ENCODE measurements around the gene TMC5. TPM values are rescaled to one million over a fixed set of nuclear protein-coding genes. Genes with fewer than 3 reads are reported as not detected.

TMC5 gene
- total RNA-seq, 1 donor from 2014 or later, result 0.33 TPM

GRCh38 chr16:19486051-19486450 lies 68.4 kb downstream of the TMC5 start:
- TF ChIP-seq, protein P1, sequence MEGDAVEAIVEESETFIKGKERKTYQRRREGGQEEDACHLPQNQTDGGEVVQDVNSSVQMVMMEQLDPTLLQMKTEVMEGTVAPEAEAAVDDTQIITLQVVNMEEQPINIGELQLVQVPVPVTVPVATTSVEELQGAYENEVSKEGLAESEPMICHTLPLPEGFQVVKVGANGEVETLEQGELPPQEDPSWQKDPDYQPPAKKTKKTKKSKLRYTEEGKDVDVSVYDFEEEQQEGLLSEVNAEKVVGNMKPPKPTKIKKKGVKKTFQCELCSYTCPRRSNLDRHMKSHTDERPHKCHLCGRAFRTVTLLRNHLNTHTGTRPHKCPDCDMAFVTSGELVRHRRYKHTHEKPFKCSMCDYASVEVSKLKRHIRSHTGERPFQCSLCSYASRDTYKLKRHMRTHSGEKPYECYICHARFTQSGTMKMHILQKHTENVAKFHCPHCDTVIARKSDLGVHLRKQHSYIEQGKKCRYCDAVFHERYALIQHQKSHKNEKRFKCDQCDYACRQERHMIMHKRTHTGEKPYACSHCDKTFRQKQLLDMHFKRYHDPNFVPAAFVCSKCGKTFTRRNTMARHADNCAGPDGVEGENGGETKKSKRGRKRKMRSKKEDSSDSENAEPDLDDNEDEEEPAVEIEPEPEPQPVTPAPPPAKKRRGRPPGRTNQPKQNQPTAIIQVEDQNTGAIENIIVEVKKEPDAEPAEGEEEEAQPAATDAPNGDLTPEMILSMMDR (IDR thresholded peaks at IDR 0.05; ENCODE audit: insufficient read depth, low read length, poor library complexity, severe bottlenecking), result no peak
- peaks cover 2% of the 10 kb centered on the region for H3K27me3 ChIP-seq (ENCODE audit: control insufficient read depth, insufficient read depth, low read length)
- no peaks in the 10 kb centered on the region for H3K36me3 ChIP-seq (ENCODE audit: control insufficient read depth, insufficient read depth, low read length)
- DNase-seq (ENCODE audit: low read depth), result no peak
- H3K4me3 ChIP-seq (ENCODE audit: low read depth, low read length), result no peak overlapping the region

- DNase-seq (ENCODE audit: low read depth), result no peak
- no peaks in the 10 kb centered on the region for H3K36me3 ChIP-seq (ENCODE audit: control insufficient read depth, insufficient read depth, low read length)
- TF ChIP-seq, protein P1 (IDR thresholded peaks at IDR 0.05; ENCODE audit: insufficient read depth, low read length, poor library complexity, severe bottlenecking), result no peak
- peaks cover 2% of the 10 kb centered on the region for H3K27me3 ChIP-seq (ENCODE audit: control insufficient read depth, insufficient read depth, low read length)
- H3K4me3 ChIP-seq (ENCODE audit: low read depth, low read length), result no peak overlapping the region
These were observed 69.2 kb downstream of the TMC5 start for GRCh38 chr16:19486750-19487325.

GRCh38 chr16:19488213-19488640 lies 70.5 kb downstream of the TMC5 start:
- TF ChIP-seq, protein P1 (IDR thresholded peaks at IDR 0.05; ENCODE audit: insufficient read depth, low read length, poor library complexity, severe bottlenecking), result no peak
- Histone ChIP-seq H3K36me3 (ENCODE audit: control insufficient read depth, insufficient read depth, low read length) (no peaks in the 10 kb centered on the region), H3K4me3 (ENCODE audit: low read depth, low read length) (no peak overlapping the region), H3K27me3 (ENCODE audit: control insufficient read depth, insufficient read depth, low read length) (peaks cover 2% of the 10 kb centered on the region)
- DNase-seq (ENCODE audit: low read depth), result no peak

- H3K4me3 ChIP-seq (ENCODE audit: low read depth, low read length), result no peak overlapping the region
These were observed 72.9 kb downstream of the TMC5 start for GRCh38 chr16:19490619-19491018.

DNA sequence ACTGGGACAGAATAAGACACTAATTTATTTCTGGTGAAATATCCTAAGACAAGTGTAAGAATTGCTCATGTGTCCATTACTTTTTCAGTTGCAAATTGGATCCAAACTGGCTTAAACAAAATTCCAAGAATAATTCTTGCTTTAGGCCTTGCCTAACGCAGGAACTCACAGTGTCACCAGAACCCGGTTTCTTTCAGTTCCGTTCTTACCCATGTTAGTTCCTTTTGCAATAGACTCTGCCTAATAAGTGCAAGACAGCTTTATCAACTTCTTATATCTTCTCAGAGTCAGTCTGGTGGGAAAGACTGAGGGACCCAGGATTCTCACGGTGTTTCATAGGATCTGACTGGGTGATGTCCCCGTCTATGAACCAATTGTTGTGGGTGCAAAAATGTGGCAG lies 79.5 kb downstream of the TMC5 start:
- no peaks in the 10 kb centered on the region for H3K36me3 ChIP-seq (ENCODE audit: control insufficient read depth, insufficient read depth, low read length)
- no peak overlapping the region for H3K4me3 ChIP-seq (ENCODE audit: low read depth, low read length)
- H3K27me3 ChIP-seq (ENCODE audit: control insufficient read depth, insufficient read depth, low read length), result no peaks in the 10 kb centered on the region
- TF ChIP-seq, protein P1 (IDR thresholded peaks at IDR 0.05; ENCODE audit: insufficient read depth, low read length, poor library complexity, severe bottlenecking), result no peak
- no peak for DNase-seq (ENCODE audit: low read depth)

More at GRCh38 chr16:19490619-19491018, 72.9 kb downstream of the TMC5 start:
- TF ChIP-seq, protein P1 (IDR thresholded peaks at IDR 0.05; ENCODE audit: insufficient read depth, low read length, poor library complexity, severe bottlenecking), result no peak
- DNase-seq (ENCODE audit: low read depth), result no peak
- no peaks in the 10 kb centered on the region for H3K36me3 ChIP-seq (ENCODE audit: control insufficient read depth, insufficient read depth, low read length)
- peaks cover 2% of the 10 kb centered on the region for H3K27me3 ChIP-seq (ENCODE audit: control insufficient read depth, insufficient read depth, low read length)

DNA sequence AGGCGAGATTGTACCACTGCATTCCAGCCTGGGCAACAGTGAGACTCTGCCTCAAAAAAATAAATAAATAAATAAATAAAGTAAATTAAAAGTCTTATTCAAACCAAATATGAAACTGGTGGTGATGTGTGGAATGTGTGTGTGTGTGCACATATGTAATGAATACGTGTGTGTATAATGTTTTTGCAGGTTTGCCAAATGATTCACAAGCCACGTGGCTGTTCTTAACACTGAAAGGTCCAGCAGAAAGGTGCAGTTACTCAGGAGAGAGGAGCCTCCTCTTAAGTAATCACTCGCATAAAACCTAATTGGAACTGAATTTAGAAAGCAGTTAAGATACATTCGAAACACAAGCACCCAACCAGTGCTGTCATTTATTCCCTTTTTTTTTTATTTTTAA lies 81.3 kb downstream of the TMC5 start:
- no peak for DNase-seq (ENCODE audit: low read depth)
- TF ChIP-seq, protein P1 (IDR thresholded peaks at IDR 0.05; ENCODE audit: insufficient read depth, low read length, poor library complexity, severe bottlenecking), result no peak
- Histone ChIP-seq H3K36me3 (ENCODE audit: control insufficient read depth, insufficient read depth, low read length) (no peaks in the 10 kb centered on the region), H3K4me3 (ENCODE audit: low read depth, low read length) (no peak overlapping the region), H3K27me3 (ENCODE audit: control insufficient read depth, insufficient read depth, low read length) (no peaks in the 10 kb centered on the region)

Measured in kidney epithelial cell (primary cell).